ENCODE data around the gene GZF1.

The GZF1 gene

DNA sequence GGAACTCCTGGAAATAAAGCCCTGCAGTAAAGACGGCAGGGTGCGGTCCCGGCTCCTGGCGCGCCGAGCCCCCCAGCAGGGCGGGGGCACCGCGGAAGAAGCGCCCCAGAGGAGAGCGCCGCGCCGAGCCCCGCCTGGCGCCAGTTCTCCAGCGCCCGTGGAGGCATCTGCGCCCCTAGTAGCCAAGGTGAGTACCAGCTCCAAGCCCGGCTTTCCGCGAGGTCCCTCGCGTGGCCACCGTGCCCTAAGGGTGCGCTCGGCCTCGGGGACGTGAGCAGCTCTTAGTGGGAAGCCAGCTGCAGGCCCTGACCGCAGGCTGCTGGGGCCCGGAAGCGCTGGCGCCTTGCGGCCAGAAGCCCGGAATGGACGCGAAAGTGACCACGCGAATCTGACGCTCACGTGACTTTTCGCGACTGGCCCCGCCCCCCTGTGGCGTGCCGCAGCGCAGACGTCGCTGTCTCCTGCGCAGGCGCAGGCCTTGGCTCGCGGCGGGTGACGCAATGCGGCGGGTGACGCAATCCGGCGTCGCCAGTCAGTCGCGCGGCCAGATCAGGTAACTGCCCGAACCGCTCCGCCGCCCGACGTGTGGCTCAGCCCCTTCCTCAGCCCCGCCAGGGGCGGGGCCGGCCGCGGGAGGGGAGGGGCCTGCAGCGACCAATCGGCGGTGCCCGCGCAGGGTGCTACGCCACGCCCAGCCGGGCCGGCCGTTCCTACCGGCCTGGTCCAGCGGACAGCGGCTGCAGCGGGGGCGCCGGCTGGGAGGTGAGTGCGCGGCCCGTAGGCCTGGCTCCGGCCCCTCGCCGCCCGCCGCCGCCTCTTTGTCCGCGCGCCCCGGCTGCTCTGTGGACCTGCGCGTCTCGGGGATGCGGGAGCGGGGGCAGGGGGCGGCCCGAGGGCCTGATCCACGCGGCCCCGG, at the start of gene GZF1:
Gene GZF1 (plus strand): TSS at position 707 of the 916 bp plus-strand sequence. CDS start 2,202 bp downstream, outside the sequence.
- TF ChIP-seq, protein P1, sequence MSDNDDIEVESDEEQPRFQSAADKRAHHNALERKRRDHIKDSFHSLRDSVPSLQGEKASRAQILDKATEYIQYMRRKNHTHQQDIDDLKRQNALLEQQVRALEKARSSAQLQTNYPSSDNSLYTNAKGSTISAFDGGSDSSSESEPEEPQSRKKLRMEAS (IDR thresholded peaks at IDR 0.05; ENCODE audit: low read depth, low read length) = peak; percentile 96
- TF ChIP-seq MYC (IDR thresholded peaks at IDR 0.05; ENCODE audit: low read depth, low read length) = peak; percentile 88
- TF ChIP-seq, protein P2, sequence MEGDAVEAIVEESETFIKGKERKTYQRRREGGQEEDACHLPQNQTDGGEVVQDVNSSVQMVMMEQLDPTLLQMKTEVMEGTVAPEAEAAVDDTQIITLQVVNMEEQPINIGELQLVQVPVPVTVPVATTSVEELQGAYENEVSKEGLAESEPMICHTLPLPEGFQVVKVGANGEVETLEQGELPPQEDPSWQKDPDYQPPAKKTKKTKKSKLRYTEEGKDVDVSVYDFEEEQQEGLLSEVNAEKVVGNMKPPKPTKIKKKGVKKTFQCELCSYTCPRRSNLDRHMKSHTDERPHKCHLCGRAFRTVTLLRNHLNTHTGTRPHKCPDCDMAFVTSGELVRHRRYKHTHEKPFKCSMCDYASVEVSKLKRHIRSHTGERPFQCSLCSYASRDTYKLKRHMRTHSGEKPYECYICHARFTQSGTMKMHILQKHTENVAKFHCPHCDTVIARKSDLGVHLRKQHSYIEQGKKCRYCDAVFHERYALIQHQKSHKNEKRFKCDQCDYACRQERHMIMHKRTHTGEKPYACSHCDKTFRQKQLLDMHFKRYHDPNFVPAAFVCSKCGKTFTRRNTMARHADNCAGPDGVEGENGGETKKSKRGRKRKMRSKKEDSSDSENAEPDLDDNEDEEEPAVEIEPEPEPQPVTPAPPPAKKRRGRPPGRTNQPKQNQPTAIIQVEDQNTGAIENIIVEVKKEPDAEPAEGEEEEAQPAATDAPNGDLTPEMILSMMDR (IDR thresholded peaks at IDR 0.05; ENCODE audit: low read depth, low read length) = no peak
- TF ChIP-seq POLR2A (IDR thresholded peaks at IDR 0.05; ENCODE audit: extremely low read depth, insufficient read length) = peak; percentile 87
- H3K4me3 ChIP-seq (ENCODE audit: low read depth, low read length) = peak within 1 kb of the TSS; percentile 72
- DNase-seq (ENCODE audit: low read depth) = peak; percentile 99

DNA sequence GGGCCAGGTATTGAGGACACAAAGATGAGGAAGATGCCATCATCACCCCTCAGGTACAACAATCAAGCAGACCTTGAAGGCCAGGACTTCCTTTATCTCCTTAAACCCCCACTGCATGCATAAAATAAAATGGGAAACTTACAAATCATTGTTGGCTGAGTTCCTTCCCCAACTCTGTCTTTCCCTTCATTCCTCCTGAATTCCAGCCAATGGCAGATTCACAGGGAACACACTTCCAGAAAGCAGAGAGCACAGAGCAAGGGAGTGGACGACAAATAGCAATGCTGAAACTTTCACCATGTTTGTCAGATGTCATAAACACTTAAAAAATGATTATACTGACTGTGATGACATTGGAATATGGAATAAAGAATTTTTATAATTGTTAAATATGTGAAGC, 48.7 kb upstream of the GZF1 start:
- no peak for DNase-seq (ENCODE audit: low read depth)
- TF ChIP-seq MYC (IDR thresholded peaks at IDR 0.05; ENCODE audit: low read depth, low read length) = no peak
- TF ChIP-seq, protein P2 (IDR thresholded peaks at IDR 0.05; ENCODE audit: low read depth, low read length) = no peak
- no peak for TF ChIP-seq POLR2A (IDR thresholded peaks at IDR 0.05; ENCODE audit: extremely low read depth, insufficient read length)
- TF ChIP-seq, protein P1 (IDR thresholded peaks at IDR 0.05; ENCODE audit: low read depth, low read length) = no peak
- no peak overlapping the region for H3K4me3 ChIP-seq (ENCODE audit: low read depth, low read length)

DNA sequence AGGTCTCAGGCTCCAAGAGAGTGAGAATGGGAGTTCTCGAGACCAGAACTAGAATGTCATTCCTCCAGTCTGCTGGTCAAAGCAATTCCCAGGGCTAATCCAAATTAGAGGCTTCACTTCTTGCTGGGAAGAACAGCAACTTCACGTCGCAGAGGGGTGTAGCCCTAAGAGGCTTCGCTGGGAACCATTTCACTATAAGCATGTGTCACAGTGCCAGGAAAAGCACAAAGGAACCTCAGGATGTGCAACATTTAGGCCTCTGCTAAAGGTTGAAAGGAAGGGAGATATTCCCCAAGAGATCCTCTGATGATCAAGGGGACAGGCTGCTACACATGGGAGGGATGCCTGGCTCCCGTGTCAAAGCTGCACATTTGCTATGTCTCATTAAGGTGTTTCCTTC, 47.3 kb upstream of the GZF1 start:
- TF ChIP-seq, protein P1 (IDR thresholded peaks at IDR 0.05; ENCODE audit: low read depth, low read length) = no peak
- TF ChIP-seq POLR2A (IDR thresholded peaks at IDR 0.05; ENCODE audit: extremely low read depth, insufficient read length) = no peak
- H3K4me3 ChIP-seq (ENCODE audit: low read depth, low read length) = no peak overlapping the region
- DNase-seq (ENCODE audit: low read depth) = no peak

DNA sequence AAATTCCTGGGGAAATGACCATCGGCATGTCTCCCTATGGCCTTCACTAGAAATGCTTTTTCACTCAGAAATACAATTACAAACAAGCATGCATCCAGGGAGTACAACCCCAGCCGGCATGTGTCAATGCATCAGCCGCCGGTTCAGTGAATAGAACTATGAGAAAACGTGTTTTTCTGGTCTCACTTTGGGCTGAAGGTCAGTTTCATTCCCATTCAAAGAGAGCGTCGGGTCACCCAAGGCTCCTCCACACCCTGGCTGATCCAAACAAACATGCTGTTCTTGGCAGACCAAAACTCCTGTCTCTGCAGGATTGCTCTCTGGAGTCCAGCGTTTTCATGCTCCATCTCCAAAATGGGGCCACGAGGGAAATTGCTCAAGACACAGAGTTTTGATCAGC, 46.9 kb upstream of the GZF1 start:
- no peak overlapping the region for H3K4me3 ChIP-seq (ENCODE audit: low read depth, low read length)

DNA sequence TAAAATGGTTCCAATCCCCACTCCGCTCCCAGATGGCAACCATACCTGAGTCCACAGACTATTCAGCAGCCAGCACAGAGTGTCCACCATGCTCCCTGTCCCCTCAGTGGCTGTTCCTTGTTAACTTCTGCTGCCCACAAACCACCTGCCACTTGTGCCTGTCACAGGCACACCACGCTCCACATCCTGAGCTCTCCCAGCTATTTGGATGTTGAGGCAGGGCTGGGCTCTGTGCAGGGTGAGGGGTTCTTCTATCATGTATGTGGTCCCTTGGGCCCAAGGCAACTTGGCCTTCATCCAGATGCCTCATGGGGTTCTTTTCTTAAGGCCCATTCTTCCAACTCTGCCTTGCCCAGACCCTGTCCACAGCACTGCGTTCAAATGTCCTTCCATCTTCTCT, 45.4 kb upstream of the GZF1 start:
- no peak overlapping the region for H3K4me3 ChIP-seq (ENCODE audit: low read depth, low read length)
- TF ChIP-seq POLR2A (IDR thresholded peaks at IDR 0.05; ENCODE audit: extremely low read depth, insufficient read length) = no peak
- DNase-seq (ENCODE audit: low read depth) = no peak

More for the DNA sequence above, 46.9 kb upstream of the GZF1 start:
- TF ChIP-seq, protein P2 (IDR thresholded peaks at IDR 0.05; ENCODE audit: low read depth, low read length) = no peak
- no peak for TF ChIP-seq POLR2A (IDR thresholded peaks at IDR 0.05; ENCODE audit: extremely low read depth, insufficient read length)
- TF ChIP-seq MYC (IDR thresholded peaks at IDR 0.05; ENCODE audit: low read depth, low read length) = no peak
- TF ChIP-seq, protein P1 (IDR thresholded peaks at IDR 0.05; ENCODE audit: low read depth, low read length) = no peak
- DNase-seq (ENCODE audit: low read depth) = no peak

DNA sequence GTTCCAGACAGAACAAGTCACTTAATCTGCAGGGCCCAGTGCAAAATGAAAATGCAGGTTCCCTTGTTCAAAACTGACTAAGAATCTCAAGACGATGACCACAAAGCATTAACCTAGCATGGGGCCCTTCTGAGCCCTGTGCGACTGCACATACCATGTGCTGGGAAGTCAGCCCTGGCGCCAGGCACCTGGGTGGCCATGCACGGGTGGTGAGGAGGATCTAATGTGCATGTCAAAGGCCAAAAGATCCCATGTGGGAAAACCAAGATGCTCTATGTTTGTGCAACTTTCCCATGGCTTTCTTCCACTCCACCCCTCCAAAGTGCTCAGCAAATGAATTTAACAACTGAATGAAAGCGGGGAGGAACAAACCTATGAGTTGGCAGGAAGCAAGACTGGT, 44.9 kb upstream of the GZF1 start:
- H3K4me3 ChIP-seq (ENCODE audit: low read depth, low read length) = no peak overlapping the region
- no peak for DNase-seq (ENCODE audit: low read depth)
- TF ChIP-seq, protein P2 (IDR thresholded peaks at IDR 0.05; ENCODE audit: low read depth, low read length) = no peak
- TF ChIP-seq, protein P1 (IDR thresholded peaks at IDR 0.05; ENCODE audit: low read depth, low read length) = no peak
- no peak for TF ChIP-seq MYC (IDR thresholded peaks at IDR 0.05; ENCODE audit: low read depth, low read length)
- TF ChIP-seq POLR2A (IDR thresholded peaks at IDR 0.05; ENCODE audit: extremely low read depth, insufficient read length) = no peak
